ENCODE data around the gene PRSS56. TPM values are rescaled to one million over a fixed set of nuclear protein-coding genes. Genes with fewer than 3 reads are reported as not detected.
"Not testable (repeated sequence)": the region's sequence is repeated elsewhere in the genome, so short reads cannot be mapped to it uniquely, and the experiment has no call there.

PRSS56 gene
- total RNA-seq, 1 donor from 2014 or later, result not detected

DNA sequence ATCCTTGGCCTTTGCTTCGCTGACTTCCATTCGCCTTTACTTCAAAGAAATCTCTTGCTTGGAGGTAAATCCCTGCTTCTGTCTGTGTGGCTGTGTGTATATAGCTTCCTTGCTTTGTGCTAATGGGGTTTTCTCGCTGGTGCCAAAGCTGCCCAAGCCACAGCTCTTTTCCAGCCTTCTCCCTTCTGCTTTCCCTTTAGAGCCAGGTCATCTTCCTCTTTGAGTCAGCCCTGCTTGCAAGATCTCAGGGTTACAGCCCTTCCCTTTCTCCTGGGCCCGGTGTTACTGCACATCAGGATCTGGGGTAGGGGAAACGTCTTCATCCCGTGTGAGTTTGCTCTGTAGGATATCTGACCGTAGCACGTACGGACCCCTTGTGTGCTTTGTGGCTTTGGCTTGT is 49.4 kb downstream of the PRSS56 start:
- intact Hi-C loops (cut with micrococcal nuclease), result no loop called here
- TF ChIP-seq, protein P1, sequence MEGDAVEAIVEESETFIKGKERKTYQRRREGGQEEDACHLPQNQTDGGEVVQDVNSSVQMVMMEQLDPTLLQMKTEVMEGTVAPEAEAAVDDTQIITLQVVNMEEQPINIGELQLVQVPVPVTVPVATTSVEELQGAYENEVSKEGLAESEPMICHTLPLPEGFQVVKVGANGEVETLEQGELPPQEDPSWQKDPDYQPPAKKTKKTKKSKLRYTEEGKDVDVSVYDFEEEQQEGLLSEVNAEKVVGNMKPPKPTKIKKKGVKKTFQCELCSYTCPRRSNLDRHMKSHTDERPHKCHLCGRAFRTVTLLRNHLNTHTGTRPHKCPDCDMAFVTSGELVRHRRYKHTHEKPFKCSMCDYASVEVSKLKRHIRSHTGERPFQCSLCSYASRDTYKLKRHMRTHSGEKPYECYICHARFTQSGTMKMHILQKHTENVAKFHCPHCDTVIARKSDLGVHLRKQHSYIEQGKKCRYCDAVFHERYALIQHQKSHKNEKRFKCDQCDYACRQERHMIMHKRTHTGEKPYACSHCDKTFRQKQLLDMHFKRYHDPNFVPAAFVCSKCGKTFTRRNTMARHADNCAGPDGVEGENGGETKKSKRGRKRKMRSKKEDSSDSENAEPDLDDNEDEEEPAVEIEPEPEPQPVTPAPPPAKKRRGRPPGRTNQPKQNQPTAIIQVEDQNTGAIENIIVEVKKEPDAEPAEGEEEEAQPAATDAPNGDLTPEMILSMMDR (IDR thresholded peaks at IDR 0.05; ENCODE audit: borderline replicate concordance), result no peak
- Histone ChIP-seq H3K4me3 (no peak overlapping the region), H3K9me3 (replicated peaks) (no peaks in the 10 kb centered on the region), H3K4me1 (peaks cover 19% of the 10 kb centered on the region), H3K36me3 (peaks cover 95% of the 10 kb centered on the region), H3K27ac (replicated peaks) (no peak overlapping the region), H3K27me3 (ENCODE audit: low read depth) (no peaks in the 10 kb centered on the region)
- no peak for DNase-seq

DNA sequence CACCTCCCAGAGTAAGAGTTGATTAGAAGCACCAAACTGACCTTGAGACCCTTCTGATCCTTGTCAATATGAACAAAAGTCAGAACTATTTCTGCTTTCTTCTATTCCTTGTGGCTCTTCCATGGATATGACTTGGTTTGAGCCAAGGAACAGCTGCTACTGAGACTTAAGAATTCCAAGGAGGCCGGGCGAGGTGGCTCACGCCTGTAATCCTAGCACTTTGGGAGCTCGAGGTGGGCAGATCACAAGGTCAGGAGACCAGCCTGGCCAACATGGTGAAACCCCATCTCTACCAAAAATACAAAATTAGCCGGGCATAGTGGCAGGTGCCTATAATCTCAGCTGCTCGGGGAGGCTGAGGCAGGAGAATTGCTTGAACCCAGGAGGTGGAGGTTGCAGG is 50.3 kb downstream of the PRSS56 start:
- Histone ChIP-seq H3K4me1 (peaks cover 19% of the 10 kb centered on the region), H3K36me3 (peaks cover 95% of the 10 kb centered on the region)
- H3K27me3 ChIP-seq (ENCODE audit: low read depth); H3K9me3 ChIP-seq (replicated peaks); DNase-seq; intact Hi-C loops (cut with micrococcal nuclease); H3K4me3 ChIP-seq; H3K27ac ChIP-seq (replicated peaks): not testable (repeated sequence)

DNA sequence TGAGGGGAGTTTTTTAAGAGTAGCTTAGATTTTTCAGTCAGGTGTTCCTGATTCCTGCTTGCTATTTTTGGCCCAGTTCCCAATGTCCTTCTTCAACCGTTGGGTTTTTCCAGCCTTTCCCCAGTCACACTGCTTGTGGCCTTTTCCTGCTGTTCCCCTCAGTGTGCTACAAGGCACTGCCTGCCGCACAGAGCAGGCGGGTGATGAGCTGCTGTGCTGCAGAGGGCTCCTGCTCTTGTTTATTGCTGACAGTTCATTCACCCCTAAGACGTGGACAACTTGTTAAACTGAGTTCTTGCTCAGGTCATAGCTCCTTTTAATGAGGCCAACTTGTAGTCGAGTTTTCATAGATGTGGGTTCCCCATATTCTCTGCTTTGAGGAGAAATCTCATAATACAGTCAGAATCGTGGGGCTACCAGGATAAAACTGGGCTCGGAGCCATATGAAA is 50.9 kb downstream of the PRSS56 start:
- no peak overlapping the region for H3K4me3 ChIP-seq
- H3K36me3 ChIP-seq, result peaks cover 93% of the 10 kb centered on the region
- H3K9me3 ChIP-seq (replicated peaks), result no peaks in the 10 kb centered on the region
- no peaks in the 10 kb centered on the region for H3K27me3 ChIP-seq (ENCODE audit: low read depth)
- intact Hi-C loops (cut with micrococcal nuclease), result no loop called here
- no peak for DNase-seq
- H3K4me1 ChIP-seq, result peaks cover 19% of the 10 kb centered on the region
- no peak overlapping the region for H3K27ac ChIP-seq (replicated peaks)
- TF ChIP-seq, protein P1 (IDR thresholded peaks at IDR 0.05; ENCODE audit: borderline replicate concordance), result no peak

DNA sequence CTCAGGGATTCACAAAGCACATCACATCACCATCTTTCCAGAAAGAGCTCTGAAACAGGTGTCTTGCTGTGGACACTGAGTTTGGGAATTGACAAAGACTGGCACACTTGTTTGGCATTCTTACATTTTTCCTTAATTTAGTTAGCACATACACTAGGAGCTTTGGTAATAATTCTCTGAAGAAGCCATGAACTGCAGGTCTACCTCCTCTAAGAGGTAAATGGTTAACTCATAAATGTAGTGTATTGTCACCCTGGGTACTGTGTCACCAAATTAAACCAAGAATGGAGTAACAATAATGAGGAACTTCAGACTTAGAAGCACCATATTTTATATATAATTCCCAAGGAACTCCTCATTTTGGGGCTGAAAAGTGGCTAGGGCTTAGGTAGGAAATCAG is 52.9 kb downstream of the PRSS56 start:
- Histone ChIP-seq H3K27me3 (ENCODE audit: low read depth) (no peaks in the 10 kb centered on the region), H3K4me1 (peaks cover 19% of the 10 kb centered on the region), H3K36me3 (peaks cover 88% of the 10 kb centered on the region), H3K27ac (replicated peaks) (no peak overlapping the region), H3K9me3 (replicated peaks) (no peaks in the 10 kb centered on the region), H3K4me3 (no peak overlapping the region)
- DNase-seq, result no peak
- TF ChIP-seq, protein P1 (IDR thresholded peaks at IDR 0.05; ENCODE audit: borderline replicate concordance), result no peak
- intact Hi-C loops (cut with micrococcal nuclease), result no loop called here

DNA sequence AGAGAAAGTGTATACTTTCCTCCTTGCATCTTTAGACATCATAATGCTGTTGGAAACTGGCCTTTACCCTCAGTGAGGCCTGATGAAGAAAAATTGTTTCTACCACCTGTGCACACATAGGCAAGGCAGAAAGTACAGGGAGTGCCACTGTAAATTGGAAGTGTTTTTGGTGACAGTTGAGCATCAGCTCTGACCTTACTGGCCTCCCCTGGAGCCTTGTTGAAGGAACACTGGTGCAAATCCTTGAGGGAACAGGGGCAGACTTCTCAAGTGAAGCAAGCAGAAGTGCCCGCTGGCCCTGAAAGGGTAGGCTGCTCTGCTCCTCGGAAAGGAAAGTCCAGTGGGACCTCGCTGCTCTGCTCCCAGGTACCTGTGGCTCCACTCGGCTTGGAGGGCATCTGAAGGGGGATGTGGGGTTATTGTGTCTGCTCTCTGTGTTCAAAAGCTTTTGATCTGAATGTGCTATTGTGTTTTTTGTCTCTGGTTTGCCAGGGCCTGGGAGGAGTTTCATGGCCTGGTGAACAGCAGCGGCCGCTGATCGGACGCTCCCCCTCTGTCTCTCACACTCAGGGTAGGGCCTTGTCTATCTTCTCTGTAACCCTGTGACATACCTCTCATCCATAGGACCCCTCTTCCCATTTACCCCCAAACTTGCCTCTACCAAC is 53.7 kb downstream of the PRSS56 start:
- no peaks in the 10 kb centered on the region for H3K27me3 ChIP-seq (ENCODE audit: low read depth)
- DNase-seq, result no peak
- peaks cover 15% of the 10 kb centered on the region for H3K4me1 ChIP-seq
- H3K9me3 ChIP-seq (replicated peaks), result no peaks in the 10 kb centered on the region
- TF ChIP-seq, protein P1 (IDR thresholded peaks at IDR 0.05; ENCODE audit: borderline replicate concordance), result no peak
- H3K36me3 ChIP-seq, result peaks cover 81% of the 10 kb centered on the region
- H3K27ac ChIP-seq (replicated peaks), result no peak overlapping the region
- intact Hi-C loops (cut with micrococcal nuclease), result no loop called here
- H3K4me3 ChIP-seq, result no peak overlapping the region

DNA sequence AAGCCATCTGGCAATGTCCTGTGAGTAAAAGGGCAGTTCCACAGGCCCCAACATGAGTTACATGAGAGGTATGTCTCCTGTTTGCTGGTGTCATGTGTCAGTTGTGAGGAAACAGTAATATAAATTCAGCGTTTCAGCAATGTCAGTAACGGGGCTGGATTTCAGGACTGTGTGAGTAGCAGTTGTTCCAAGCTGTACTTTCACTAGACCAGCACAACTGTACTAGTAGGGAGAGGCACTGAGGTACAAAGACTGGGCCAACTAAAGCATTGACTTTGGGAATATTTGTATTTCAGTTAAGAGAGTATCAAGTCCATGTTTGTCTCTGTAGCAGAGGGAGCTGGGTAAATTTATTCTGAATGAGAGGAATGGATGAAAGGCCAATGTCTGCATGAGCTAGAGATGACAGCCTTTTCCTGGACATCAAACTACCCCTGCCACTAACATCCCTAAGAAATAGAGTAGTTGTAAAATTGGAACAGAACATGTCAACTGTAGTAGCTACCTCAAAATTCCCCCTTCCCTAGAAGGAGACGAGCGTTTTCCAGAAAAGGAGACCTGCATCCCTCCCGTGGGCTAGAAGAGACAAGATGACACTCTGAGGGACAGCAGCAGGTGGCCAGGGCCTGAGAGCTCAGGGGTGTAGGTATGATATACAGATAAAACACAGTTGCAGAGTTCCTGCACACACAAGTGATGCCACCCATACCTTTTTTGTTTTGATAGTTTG is 54.7 kb downstream of the PRSS56 start:
- H3K27me3 ChIP-seq (ENCODE audit: low read depth), result no peaks in the 10 kb centered on the region
- no peaks in the 10 kb centered on the region for H3K9me3 ChIP-seq (replicated peaks)
- H3K4me1 ChIP-seq, result peaks cover 15% of the 10 kb centered on the region
- peaks cover 71% of the 10 kb centered on the region for H3K36me3 ChIP-seq
- DNase-seq, result no peak
- H3K4me3 ChIP-seq, result no peak overlapping the region
- intact Hi-C loops (cut with micrococcal nuclease), result no loop called here
- TF ChIP-seq, protein P1 (IDR thresholded peaks at IDR 0.05; ENCODE audit: borderline replicate concordance), result no peak
- H3K27ac ChIP-seq (replicated peaks), result no peak overlapping the region
